GM23338 (cell line): ENCODE data around the gene TCAF1. TPM values are rescaled to one million over a fixed set of nuclear protein-coding genes. Genes with fewer than 3 reads are reported as not detected.

Source experiments
- ATAC-seq: fragments of 200-7000 bp; cut with Tn5 transposase; 3 replicates; pipeline ENCODE4 v1.9.1; 2020
- DNase-seq: peaks from one replicate; pipeline ENCODE4 v3.0.0-alpha.2; 2015; ENCODE audit warnings: low spot score
- H2AFZ ChIP-seq: fragments of 200-600 bp; sonication (generic); 2 replicates; pipeline ENCODE4 v1.8.0; 2016; ENCODE audit warnings: antibody characterized with exemption, mild to moderate bottlenecking, moderate library complexity
- H3F3A ChIP-seq: fragments of 200-600 bp; sonication (generic); replicated peaks from 2 replicates; pipeline ENCODE4 v1.8.0; 2017; ENCODE audit warnings: antibody characterized with exemption, mixed run types, low read depth
- H3K27ac ChIP-seq: fragments of 200-600 bp; sonication (generic); 2 replicates; pipeline ENCODE4 v1.6.1; 2016; ENCODE audit warnings: low read depth
- H3K27me3 ChIP-seq: fragments of 200-600 bp; sonication (generic); 2 replicates; pipeline ENCODE4 v1.8.0; 2016; ENCODE audit warnings: mild to moderate bottlenecking, mixed run types, moderate library complexity; ENCODE audit not compliant: insufficient read depth
- H3K36me3 ChIP-seq: fragments of 200-600 bp; sonication (generic); 2 replicates; pipeline ENCODE4 v1.8.0; 2016; ENCODE audit warnings: mild to moderate bottlenecking; ENCODE audit not compliant: insufficient read depth
- H3K4me1 ChIP-seq: fragments of 200-600 bp; sonication (generic); 2 replicates; pipeline ENCODE4 v1.8.0; 2016; ENCODE audit warnings: mild to moderate bottlenecking, moderate library complexity; ENCODE audit not compliant: insufficient read depth
- H3K4me2 ChIP-seq: fragments of 200-600 bp; sonication (generic); 2 replicates; pipeline ENCODE4 v1.7.1; 2017; ENCODE audit warnings: mixed run types
- H3K4me3 ChIP-seq: fragments of 200-600 bp; sonication (generic); 2 replicates; pipeline ENCODE4 v1.6.1; 2016; ENCODE audit warnings: mixed run types
- H3K79me2 ChIP-seq: fragments of 200-600 bp; sonication (generic); replicated peaks from 2 replicates; pipeline ENCODE4 v1.8.0; 2017; ENCODE audit warnings: mild to moderate bottlenecking; ENCODE audit not compliant: insufficient read depth
- H3K9me2 ChIP-seq: fragments of 200-600 bp; sonication (generic); 2 replicates; pipeline ENCODE4 v1.8.0; 2017; ENCODE audit not compliant: insufficient read depth
- H4K20me1 ChIP-seq: fragments of 200-600 bp; sonication (generic); replicated peaks from 2 replicates; pipeline ENCODE4 v1.8.0; 2017; ENCODE audit warnings: mild to moderate bottlenecking; ENCODE audit not compliant: insufficient read depth
- H3K27ac Mint-ChIP-seq: 2 replicates; pipeline ENCODE4 v1.8.0; 2020; ENCODE audit warnings: inconsistent platforms, mild to moderate bottlenecking, moderate library complexity, mixed read lengths
- H3K27me3 Mint-ChIP-seq: 3 replicates; pipeline ENCODE4 v1.8.0; 2022; ENCODE audit warnings: low read depth, mild to moderate bottlenecking, moderate library complexity, mixed read lengths, inconsistent platforms; ENCODE audit not compliant: insufficient read depth, poor library complexity
- H3K36me3 Mint-ChIP-seq: 3 replicates; pipeline ENCODE4 v1.8.0; 2021; ENCODE audit warnings: low read depth, mild to moderate bottlenecking, inconsistent platforms, moderate library complexity, mixed read lengths
- H3K4me1 Mint-ChIP-seq: 3 replicates; pipeline ENCODE4 v1.8.0; 2020; ENCODE audit warnings: mild to moderate bottlenecking, inconsistent platforms, mixed read lengths
- H3K4me3 Mint-ChIP-seq: 3 replicates; pipeline ENCODE4 v1.8.0; 2021; ENCODE audit warnings: moderate library complexity, mild to moderate bottlenecking, inconsistent platforms, mixed read lengths
- H3K9me3 Mint-ChIP-seq: 3 replicates; pipeline ENCODE4 v1.8.0; 2020; ENCODE audit warnings: moderate library complexity, mild to moderate bottlenecking, inconsistent platforms, mixed read lengths
- CREB1 ChIP-seq: fragments of 250-450 bp; sonication (Bioruptor Pico); IDR thresholded peaks from 2 replicates; pipeline ENCODE4 v1.5.0; 2020; ENCODE audit warnings: low read depth, mild to moderate bottlenecking, moderate library complexity
- EZH2 ChIP-seq: fragments of 200-600 bp; sonication (generic); IDR thresholded peaks from one replicate; pipeline ENCODE4 v1.8.0; 2017; ENCODE audit warnings: antibody characterized with exemption, mild to moderate bottlenecking, low read depth; ENCODE audit not compliant: unreplicated experiment
- EZH2phosphoT487 ChIP-seq: fragments of 200-600 bp; sonication (generic); IDR thresholded peaks from one replicate; pipeline ENCODE4 v1.8.1; 2018; ENCODE audit warnings: antibody characterized with exemption; ENCODE audit not compliant: unreplicated experiment
- JUNB ChIP-seq: IDR thresholded peaks from one replicate; pipeline ENCODE4 v1.6.1; 2016; ENCODE audit warnings: antibody characterized with exemption; ENCODE audit not compliant: unreplicated experiment
- NANOG ChIP-seq: IDR thresholded peaks from 2 replicates; pipeline ENCODE4 v1.6.1; 2016; ENCODE audit warnings: antibody characterized with exemption, borderline replicate concordance
- POLR2AphosphoS5 ChIP-seq: IDR thresholded peaks from 2 replicates; pipeline ENCODE4 v1.6.1; 2016; ENCODE audit warnings: antibody characterized with exemption, low read depth
- STAT1 ChIP-seq: IDR thresholded peaks from one replicate; pipeline ENCODE4 v1.6.1; 2016; ENCODE audit warnings: antibody characterized with exemption; ENCODE audit not compliant: unreplicated experiment
- ZNF114 ChIP-seq: fragments of 250-450 bp; sonication (Bioruptor Pico); IDR thresholded peaks from 2 replicates; pipeline ENCODE4 v1.5.0; 2020; ENCODE audit warnings: mild to moderate bottlenecking, moderate library complexity
- ZNF331 ChIP-seq: fragments of 250-450 bp; sonication (Bioruptor Pico); IDR thresholded peaks from 2 replicates; pipeline ENCODE4 v1.5.0; 2020; ENCODE audit warnings: low read depth, mild to moderate bottlenecking, moderate library complexity
- polyA plus RNA-seq: library from polyadenylated mRNA; unstranded; fragments of >200 nt; fragmentation: Nextera tagmentation; extraction: Ambion mirVana; gene quantifications from 2 replicates; pipeline ENCODE4 v1.2.1, GENCODE V29; 2016
- total RNA-seq: library from RNA; depleted of rRNA; stranded (reverse); fragments of >200 nt; shearing (Covaris generic); gene quantifications from 2 replicates; pipeline ENCODE4 v1.2.3, GENCODE V29; 2014
- TF ChIP-seq, protein P1 (sequence below): IDR thresholded peaks from one replicate; pipeline ENCODE4 v1.6.1; 2018; ENCODE audit warnings: antibody characterized with exemption; ENCODE audit not compliant: unreplicated experiment
- TF ChIP-seq, protein P2 (sequence below): IDR thresholded peaks from 2 replicates; pipeline ENCODE4 v1.6.1; 2016; ENCODE audit warnings: antibody characterized with exemption
- TF ChIP-seq, protein P3 (sequence below), 2 experiments: fragments of 200-600 bp in 1 of 2; sonication (generic) in 1 of 2; conservative IDR thresholded peaks; 2 replicates each; pipeline versions ENCODE4 v1.5.1 to v1.6.1; 2016 to 2017; ENCODE audit warnings: antibody characterized with exemption in 2 of 2, low read depth in 2 of 2, mild to moderate bottlenecking in 2 of 2, moderate library complexity in 1 of 2
- TF ChIP-seq, protein P4 (sequence below): fragments of 250-450 bp; sonication (Bioruptor Pico); IDR thresholded peaks from 2 replicates; pipeline ENCODE4 v1.5.0; 2020; ENCODE audit warnings: mild to moderate bottlenecking, moderate library complexity

Gene TCAF1
- total and polyA plus RNA-seq, 2 experiments from 2014 or later: 15.5 to 31.3 TPM

DNA sequence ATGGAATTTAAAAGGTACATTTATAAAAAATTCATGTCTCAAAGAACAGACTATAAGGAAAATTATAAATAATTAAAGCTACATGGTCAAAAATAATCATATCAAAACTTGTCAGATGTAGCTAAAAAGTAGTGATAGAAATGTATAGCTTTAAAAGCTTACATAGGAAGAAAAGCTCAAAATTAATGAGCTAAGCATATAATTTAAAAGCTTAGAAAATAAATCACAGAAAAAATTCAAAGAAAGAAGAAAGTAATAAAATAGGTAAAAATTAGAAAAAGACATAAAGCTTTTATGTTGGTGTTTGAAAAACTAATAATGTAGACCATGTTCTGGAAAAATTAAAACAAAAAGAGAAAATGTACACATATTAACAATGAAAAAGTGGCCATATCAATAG is 5.3 kb downstream of the TCAF1 start:
- Mint-ChIP-seq H3K9me3 (no peaks in the 10 kb centered on the region), H3K4me1 (peaks cover 27% of the 10 kb centered on the region), H3K4me3 (no peak overlapping the region), H3K27ac (no peak overlapping the region), H3K36me3 (peaks cover 2% of the 10 kb centered on the region; the same call in 1 of the 3 replicates), H3K27me3 (peaks cover 4% of the 10 kb centered on the region)
- DNase-seq: no peak
- Histone ChIP-seq H3K4me2 (no peak overlapping the region), H2AFZ (no peak overlapping the region), H3K27ac (no peak overlapping the region), H3K79me2 (peaks cover 97% of the 10 kb centered on the region), H3K9me2 (no peaks in the 10 kb centered on the region), H3K27me3 (no peaks in the 10 kb centered on the region), H3K4me3 (no peak overlapping the region), H4K20me1 (peaks cover 39% of the 10 kb centered on the region), H3K36me3 (no peaks in the 10 kb centered on the region), H3F3A (no peaks in the 10 kb centered on the region), H3K4me1 (peaks cover 27% of the 10 kb centered on the region)
- no peak for ATAC-seq
- TF ChIP-seq EZH2: no peak
- no peak for TF ChIP-seq POLR2AphosphoS5
- TF ChIP-seq, protein P1, sequence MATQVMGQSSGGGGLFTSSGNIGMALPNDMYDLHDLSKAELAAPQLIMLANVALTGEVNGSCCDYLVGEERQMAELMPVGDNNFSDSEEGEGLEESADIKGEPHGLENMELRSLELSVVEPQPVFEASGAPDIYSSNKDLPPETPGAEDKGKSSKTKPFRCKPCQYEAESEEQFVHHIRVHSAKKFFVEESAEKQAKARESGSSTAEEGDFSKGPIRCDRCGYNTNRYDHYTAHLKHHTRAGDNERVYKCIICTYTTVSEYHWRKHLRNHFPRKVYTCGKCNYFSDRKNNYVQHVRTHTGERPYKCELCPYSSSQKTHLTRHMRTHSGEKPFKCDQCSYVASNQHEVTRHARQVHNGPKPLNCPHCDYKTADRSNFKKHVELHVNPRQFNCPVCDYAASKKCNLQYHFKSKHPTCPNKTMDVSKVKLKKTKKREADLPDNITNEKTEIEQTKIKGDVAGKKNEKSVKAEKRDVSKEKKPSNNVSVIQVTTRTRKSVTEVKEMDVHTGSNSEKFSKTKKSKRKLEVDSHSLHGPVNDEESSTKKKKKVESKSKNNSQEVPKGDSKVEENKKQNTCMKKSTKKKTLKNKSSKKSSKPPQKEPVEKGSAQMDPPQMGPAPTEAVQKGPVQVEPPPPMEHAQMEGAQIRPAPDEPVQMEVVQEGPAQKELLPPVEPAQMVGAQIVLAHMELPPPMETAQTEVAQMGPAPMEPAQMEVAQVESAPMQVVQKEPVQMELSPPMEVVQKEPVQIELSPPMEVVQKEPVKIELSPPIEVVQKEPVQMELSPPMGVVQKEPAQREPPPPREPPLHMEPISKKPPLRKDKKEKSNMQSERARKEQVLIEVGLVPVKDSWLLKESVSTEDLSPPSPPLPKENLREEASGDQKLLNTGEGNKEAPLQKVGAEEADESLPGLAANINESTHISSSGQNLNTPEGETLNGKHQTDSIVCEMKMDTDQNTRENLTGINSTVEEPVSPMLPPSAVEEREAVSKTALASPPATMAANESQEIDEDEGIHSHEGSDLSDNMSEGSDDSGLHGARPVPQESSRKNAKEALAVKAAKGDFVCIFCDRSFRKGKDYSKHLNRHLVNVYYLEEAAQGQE: no peak
- no peak for TF ChIP-seq ZNF114
- TF ChIP-seq NANOG: no peak
- TF ChIP-seq EZH2phosphoT487: no peak
- no peak for TF ChIP-seq ZNF331 (CRISPR knock-in tag)
- TF ChIP-seq JUNB: no peak
- TF ChIP-seq CREB1: no peak
- no peak for TF ChIP-seq STAT1
- TF ChIP-seq, protein P2, sequence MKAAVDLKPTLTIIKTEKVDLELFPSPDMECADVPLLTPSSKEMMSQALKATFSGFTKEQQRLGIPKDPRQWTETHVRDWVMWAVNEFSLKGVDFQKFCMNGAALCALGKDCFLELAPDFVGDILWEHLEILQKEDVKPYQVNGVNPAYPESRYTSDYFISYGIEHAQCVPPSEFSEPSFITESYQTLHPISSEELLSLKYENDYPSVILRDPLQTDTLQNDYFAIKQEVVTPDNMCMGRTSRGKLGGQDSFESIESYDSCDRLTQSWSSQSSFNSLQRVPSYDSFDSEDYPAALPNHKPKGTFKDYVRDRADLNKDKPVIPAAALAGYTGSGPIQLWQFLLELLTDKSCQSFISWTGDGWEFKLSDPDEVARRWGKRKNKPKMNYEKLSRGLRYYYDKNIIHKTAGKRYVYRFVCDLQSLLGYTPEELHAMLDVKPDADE: no peak
- TF ChIP-seq, protein P3, sequence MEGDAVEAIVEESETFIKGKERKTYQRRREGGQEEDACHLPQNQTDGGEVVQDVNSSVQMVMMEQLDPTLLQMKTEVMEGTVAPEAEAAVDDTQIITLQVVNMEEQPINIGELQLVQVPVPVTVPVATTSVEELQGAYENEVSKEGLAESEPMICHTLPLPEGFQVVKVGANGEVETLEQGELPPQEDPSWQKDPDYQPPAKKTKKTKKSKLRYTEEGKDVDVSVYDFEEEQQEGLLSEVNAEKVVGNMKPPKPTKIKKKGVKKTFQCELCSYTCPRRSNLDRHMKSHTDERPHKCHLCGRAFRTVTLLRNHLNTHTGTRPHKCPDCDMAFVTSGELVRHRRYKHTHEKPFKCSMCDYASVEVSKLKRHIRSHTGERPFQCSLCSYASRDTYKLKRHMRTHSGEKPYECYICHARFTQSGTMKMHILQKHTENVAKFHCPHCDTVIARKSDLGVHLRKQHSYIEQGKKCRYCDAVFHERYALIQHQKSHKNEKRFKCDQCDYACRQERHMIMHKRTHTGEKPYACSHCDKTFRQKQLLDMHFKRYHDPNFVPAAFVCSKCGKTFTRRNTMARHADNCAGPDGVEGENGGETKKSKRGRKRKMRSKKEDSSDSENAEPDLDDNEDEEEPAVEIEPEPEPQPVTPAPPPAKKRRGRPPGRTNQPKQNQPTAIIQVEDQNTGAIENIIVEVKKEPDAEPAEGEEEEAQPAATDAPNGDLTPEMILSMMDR (conservative IDR thresholded peaks at IDR 0.05; ENCODE audit: low read depth in 2 of 2): no peak
- TF ChIP-seq, protein P4, sequence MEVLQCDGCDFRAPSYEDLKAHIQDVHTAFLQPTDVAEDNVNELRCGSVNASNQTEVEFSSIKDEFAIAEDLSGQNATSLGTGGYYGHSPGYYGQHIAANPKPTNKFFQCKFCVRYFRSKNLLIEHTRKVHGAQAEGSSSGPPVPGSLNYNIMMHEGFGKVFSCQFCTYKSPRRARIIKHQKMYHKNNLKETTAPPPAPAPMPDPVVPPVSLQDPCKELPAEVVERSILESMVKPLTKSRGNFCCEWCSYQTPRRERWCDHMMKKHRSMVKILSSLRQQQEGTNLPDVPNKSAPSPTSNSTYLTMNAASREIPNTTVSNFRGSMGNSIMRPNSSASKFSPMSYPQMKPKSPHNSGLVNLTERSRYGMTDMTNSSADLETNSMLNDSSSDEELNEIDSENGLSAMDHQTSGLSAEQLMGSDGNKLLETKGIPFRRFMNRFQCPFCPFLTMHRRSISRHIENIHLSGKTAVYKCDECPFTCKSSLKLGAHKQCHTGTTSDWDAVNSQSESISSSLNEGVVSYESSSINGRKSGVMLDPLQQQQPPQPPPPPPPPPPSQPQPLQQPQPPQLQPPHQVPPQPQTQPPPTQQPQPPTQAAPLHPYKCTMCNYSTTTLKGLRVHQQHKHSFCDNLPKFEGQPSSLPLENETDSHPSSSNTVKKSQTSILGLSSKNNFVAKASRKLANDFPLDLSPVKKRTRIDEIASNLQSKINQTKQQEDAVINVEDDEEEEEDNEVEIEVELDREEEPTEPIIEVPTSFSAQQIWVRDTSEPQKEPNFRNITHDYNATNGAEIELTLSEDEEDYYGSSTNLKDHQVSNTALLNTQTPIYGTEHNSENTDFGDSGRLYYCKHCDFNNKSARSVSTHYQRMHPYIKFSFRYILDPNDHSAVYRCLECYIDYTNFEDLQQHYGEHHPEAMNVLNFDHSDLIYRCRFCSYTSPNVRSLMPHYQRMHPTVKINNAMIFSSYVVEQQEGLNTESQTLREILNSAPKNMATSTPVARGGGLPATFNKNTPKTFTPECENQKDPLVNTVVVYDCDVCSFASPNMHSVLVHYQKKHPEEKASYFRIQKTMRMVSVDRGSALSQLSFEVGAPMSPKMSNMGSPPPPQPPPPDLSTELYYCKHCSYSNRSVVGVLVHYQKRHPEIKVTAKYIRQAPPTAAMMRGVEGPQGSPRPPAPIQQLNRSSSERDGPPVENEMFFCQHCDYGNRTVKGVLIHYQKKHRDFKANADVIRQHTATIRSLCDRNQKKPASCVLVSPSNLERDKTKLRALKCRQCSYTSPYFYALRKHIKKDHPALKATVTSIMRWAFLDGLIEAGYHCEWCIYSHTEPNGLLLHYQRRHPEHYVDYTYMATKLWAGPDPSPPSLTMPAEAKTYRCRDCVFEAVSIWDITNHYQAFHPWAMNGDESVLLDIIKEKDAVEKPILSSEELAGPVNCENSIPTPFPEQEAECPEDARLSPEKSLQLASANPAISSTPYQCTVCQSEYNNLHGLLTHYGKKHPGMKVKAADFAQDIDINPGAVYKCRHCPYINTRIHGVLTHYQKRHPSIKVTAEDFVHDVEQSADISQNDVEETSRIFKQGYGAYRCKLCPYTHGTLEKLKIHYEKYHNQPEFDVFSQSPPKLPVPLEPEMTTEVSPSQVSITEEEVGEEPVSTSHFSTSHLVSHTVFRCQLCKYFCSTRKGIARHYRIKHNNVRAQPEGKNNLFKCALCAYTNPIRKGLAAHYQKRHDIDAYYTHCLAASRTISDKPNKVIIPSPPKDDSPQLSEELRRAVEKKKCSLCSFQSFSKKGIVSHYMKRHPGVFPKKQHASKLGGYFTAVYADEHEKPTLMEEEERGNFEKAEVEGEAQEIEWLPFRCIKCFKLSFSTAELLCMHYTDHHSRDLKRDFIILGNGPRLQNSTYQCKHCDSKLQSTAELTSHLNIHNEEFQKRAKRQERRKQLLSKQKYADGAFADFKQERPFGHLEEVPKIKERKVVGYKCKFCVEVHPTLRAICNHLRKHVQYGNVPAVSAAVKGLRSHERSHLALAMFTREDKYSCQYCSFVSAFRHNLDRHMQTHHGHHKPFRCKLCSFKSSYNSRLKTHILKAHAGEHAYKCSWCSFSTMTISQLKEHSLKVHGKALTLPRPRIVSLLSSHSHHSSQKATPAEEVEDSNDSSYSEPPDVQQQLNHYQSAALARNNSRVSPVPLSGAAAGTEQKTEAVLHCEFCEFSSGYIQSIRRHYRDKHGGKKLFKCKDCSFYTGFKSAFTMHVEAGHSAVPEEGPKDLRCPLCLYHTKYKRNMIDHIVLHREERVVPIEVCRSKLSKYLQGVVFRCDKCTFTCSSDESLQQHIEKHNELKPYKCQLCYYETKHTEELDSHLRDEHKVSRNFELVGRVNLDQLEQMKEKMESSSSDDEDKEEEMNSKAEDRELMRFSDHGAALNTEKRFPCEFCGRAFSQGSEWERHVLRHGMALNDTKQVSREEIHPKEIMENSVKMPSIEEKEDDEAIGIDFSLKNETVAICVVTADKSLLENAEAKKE (CRISPR knock-in tag): no peak
